SK-N-SH (cell line): ENCODE results near the gene GLT8D1. TPM values are rescaled to one million over a fixed set of nuclear protein-coding genes. Genes with fewer than 3 reads are reported as not detected.

Experiments
- CTCF ChIA-PET: fragments of 300-600, 350-600 bp; formaldehyde crosslinking; extraction: SDS; loops from one replicate; lab custom pipeline; 2021; lab: Yijun Ruan, JAX
- POLR2A ChIA-PET: fragments of 350-600 bp; sonication (Branson Sonifier 250); formaldehyde crosslinking; extraction: SDS; loops from one replicate; lab custom pipeline; 2020; ENCODE audit warnings: antibody characterized with exemption, inconsistent platforms; lab: Yijun Ruan, JAX
- DNase-seq: peaks from one replicate; pipeline ENCODE4 v3.0.0; 2012
- H2AFZ ChIP-seq: fragments of 200-600 bp; sonication (generic); 2 replicates; pipeline ENCODE4 v1.8.1; 2016; ENCODE audit warnings: antibody characterized with exemption, mild to moderate bottlenecking, low read depth
- H3F3A ChIP-seq: fragments of 200-600 bp; sonication (generic); replicated peaks from 2 replicates; pipeline ENCODE3; 2016; ENCODE audit warnings: antibody characterized with exemption, mild to moderate bottlenecking; ENCODE audit not compliant: insufficient read depth
- H3K27ac ChIP-seq, 2 experiments: fragments of 200-500 bp in 1 of 2; fragments of 200-600 bp in 1 of 2; sonication (Bioruptor generic) in 1 of 2; sonication (generic), shearing (Covaris generic) in 1 of 2; 2 replicates each; pipeline versions ENCODE4 v1.5.1 to v1.6.1; 2014 to 2016; ENCODE audit warnings: low read depth in 2 of 2, inconsistent platforms in 1 of 2, low read length in 1 of 2, mild to moderate bottlenecking in 1 of 2, mixed read lengths in 1 of 2
- H3K27me3 ChIP-seq: fragments of 200-600 bp; sonication (generic), shearing (Covaris generic); 2 replicates; pipeline ENCODE4 v1.6.1; 2016; ENCODE audit warnings: mixed run types; ENCODE audit not compliant: insufficient read depth
- H3K36me3 ChIP-seq, 2 experiments: fragments of 200-500 bp in 1 of 2; fragments of 200-600 bp in 1 of 2; sonication (Bioruptor generic) in 1 of 2; sonication (generic) in 1 of 2; replicated peaks in 1 of 2; 2 replicates each; pipeline versions ENCODE3 to v1.5.1; 2014 to 2016; ENCODE audit warnings: low read length in 1 of 2, mild to moderate bottlenecking in 1 of 2; ENCODE audit not compliant: insufficient read depth in 2 of 2, control insufficient read depth in 1 of 2
- H3K4me1 ChIP-seq, 2 experiments: fragments of 200-500 bp in 1 of 2; fragments of 200-600 bp in 1 of 2; sonication (Bioruptor generic) in 1 of 2; sonication (generic), shearing (Covaris generic) in 1 of 2; 2 replicates each; pipeline versions ENCODE4 v1.5.1 to v1.6.1; 2014 to 2016; ENCODE audit warnings: low read depth in 1 of 2, low read length in 1 of 2, mixed run types in 1 of 2; ENCODE audit not compliant: insufficient read depth in 2 of 2, control insufficient read depth in 1 of 2
- H3K4me2 ChIP-seq: fragments of 200-600 bp; sonication (generic), shearing (Covaris generic); 2 replicates; pipeline ENCODE4 v1.6.1; 2017; ENCODE audit warnings: mixed run types
- H3K4me3 ChIP-seq, 2 experiments: fragments of 200-500 bp in 1 of 2; fragments of 200-600 bp in 1 of 2; sonication (Bioruptor generic) in 1 of 2; sonication (generic), shearing (Covaris generic) in 1 of 2; 2 replicates each; pipeline versions ENCODE4 v1.5.1 to v1.8.1; 2014 to 2016; ENCODE audit warnings: low read depth in 2 of 2, inconsistent platforms in 1 of 2, low read length in 1 of 2, mild to moderate bottlenecking in 1 of 2, mixed read lengths in 1 of 2, moderate library complexity in 1 of 2
- H3K79me2 ChIP-seq: fragments of 200-600 bp; sonication (generic); 2 replicates; pipeline ENCODE4 v1.8.1; 2017; ENCODE audit warnings: mild to moderate bottlenecking; ENCODE audit not compliant: insufficient read depth
- H3K9ac ChIP-seq: fragments of 200-600 bp; sonication (generic); 2 replicates; pipeline ENCODE4 v1.6.1; 2017; ENCODE audit warnings: mixed run types
- H3K9me2 ChIP-seq: fragments of 200-600 bp; sonication (generic); 2 replicates; pipeline ENCODE4 v1.6.1; 2017; ENCODE audit warnings: mixed run types
- H3K9me3 ChIP-seq: fragments of 200-600 bp; sonication (generic); 2 replicates; pipeline ENCODE4 v1.6.1; 2017; ENCODE audit warnings: mixed run types, mild to moderate bottlenecking, moderate library complexity
- H4K20me1 ChIP-seq: fragments of 200-600 bp; sonication (generic); 2 replicates; pipeline ENCODE4 v1.6.1; 2017; ENCODE audit warnings: mild to moderate bottlenecking, mixed run types; ENCODE audit not compliant: insufficient read depth
- CHD2 ChIP-seq: fragments of 150-350 bp; IDR thresholded peaks from 2 replicates; pipeline ENCODE4 v1.6.1; 2018; ENCODE audit warnings: low read length; ENCODE audit not compliant: partially characterized antibody
- EP300 ChIP-seq, 2 experiments: IDR thresholded peaks; 2 replicates each; pipeline versions ENCODE4 v1.4.0 to v1.6.1; 2012; ENCODE audit warnings: borderline replicate concordance in 1 of 2, low read depth in 1 of 2, low read length in 1 of 2
- EZH2phosphoT487 ChIP-seq: fragments of 200-600 bp; sonication (generic); IDR thresholded peaks from 2 replicates; pipeline ENCODE4 v1.6.1; 2017; ENCODE audit warnings: low read depth, mixed run types, mild to moderate bottlenecking, antibody characterized with exemption, moderate library complexity, borderline replicate concordance
- JUND ChIP-seq: IDR thresholded peaks from 2 replicates; pipeline ENCODE4 v1.4.0; 2012
- MEF2A ChIP-seq: IDR thresholded peaks from 2 replicates; pipeline ENCODE4 v1.4.0; 2012; ENCODE audit warnings: low read depth, borderline replicate concordance
- MXI1 ChIP-seq: IDR thresholded peaks from 2 replicates; pipeline ENCODE4 v1.6.1; 2012; ENCODE audit warnings: mild to moderate bottlenecking, low read depth, low read length, improper control_type of control experiment
- POLR2AphosphoS5 ChIP-seq: IDR thresholded peaks from 2 replicates; pipeline ENCODE4 v1.6.1; 2012; ENCODE audit warnings: low read depth, low read length
- RCOR1 ChIP-seq: fragments of 150-350 bp; IDR thresholded peaks from 2 replicates; pipeline ENCODE4 v1.6.1; 2017; ENCODE audit warnings: antibody characterized with exemption, low read length
- RFX5 ChIP-seq: IDR thresholded peaks from 2 replicates; pipeline ENCODE4 v1.6.1; 2012; ENCODE audit warnings: mild to moderate bottlenecking, improper control_type of control experiment, low read length
- RXRA ChIP-seq: IDR thresholded peaks from 2 replicates; pipeline ENCODE4 v1.4.0; 2012; ENCODE audit warnings: low read depth, mild to moderate bottlenecking, borderline replicate concordance
- SIN3A ChIP-seq: IDR thresholded peaks from 2 replicates; pipeline ENCODE4 v1.6.1; 2012; ENCODE audit warnings: low read depth, mild to moderate bottlenecking, low read length, moderate library complexity, borderline replicate concordance
- SMC3 ChIP-seq: IDR thresholded peaks from 2 replicates; pipeline ENCODE4 v1.6.1; 2012; ENCODE audit warnings: low read depth, low read length, improper control_type of control experiment
- TCF12 ChIP-seq: IDR thresholded peaks from 2 replicates; pipeline ENCODE4 v1.4.0; 2012
- WGBS: methylation state at CpG from one replicate; pipeline ENCODE4 v1.1.6; 2017; ENCODE audit warnings: low lambda C conversion rate; 5-methylcytosine and 5-hydroxymethylcytosine counted together
- polyA plus RNA-seq, 3 experiments: library from polyadenylated mRNA; depleted of rRNA; stranded (reverse); fragments of >200 nt; gene quantifications; 2 replicates each; pipeline ENCODE4 v1.2.3, GENCODE V29; 2012
- TF ChIP-seq, protein P1 (sequence below): fragments of 200-600 bp; sonication (generic); IDR thresholded peaks from 2 replicates; pipeline ENCODE4 v1.6.1; 2017; ENCODE audit warnings: antibody characterized with exemption, mild to moderate bottlenecking, moderate library complexity
- TF ChIP-seq, protein P2 (sequence below): IDR thresholded peaks from 2 replicates; pipeline ENCODE4 v1.4.0; 2012; ENCODE audit warnings: low read depth, borderline replicate concordance
- TF ChIP-seq, protein P3 (sequence below): fragments of 150-350 bp; IDR thresholded peaks from 2 replicates; pipeline ENCODE4 v1.6.1; 2017; ENCODE audit warnings: antibody characterized with exemption, low read length, low read depth, borderline replicate concordance
- TF ChIP-seq, protein P4 (sequence below): IDR thresholded peaks from 2 replicates; pipeline ENCODE4; 2012

Gene GLT8D1
- polyA plus RNA-seq, 1 of the 3 experiments (the other 2 are of a cell fraction), result 102 TPM

- Histone ChIP-seq H3K4me1 (peaks cover 9 to 18% of the 10 kb centered on the region in 2 experiments), H3K9me3 (no peaks in the 10 kb centered on the region), H3K4me3 (peak overlapping the region; percentile 79 to 84), H3K9me2 (no peaks in the 10 kb centered on the region), H3K9ac (peak overlapping the region; percentile 85), H3K4me2 (peak overlapping the region; percentile 91), H3K36me3 (peaks cover 10 to 25% of the 10 kb centered on the region in 2 experiments), H4K20me1 (no peaks in the 10 kb centered on the region), H3F3A (peaks cover under 1% of the 10 kb centered on the region), H2AFZ (peak overlapping the region; percentile 95), H3K79me2 (peaks cover 79% of the 10 kb centered on the region), H3K27ac (peak overlapping the region; percentile 80 to 90), H3K27me3 (no peaks in the 10 kb centered on the region)
- 0% methylated on average over 3 of the region's 25 CpGs for WGBS
- CTCF ChIA-PET, result interaction anchor here (1.0 to 2.1 kb wide), 4 partner anchors 13 to 277 kb away, joined by 3 to 6 read pairs (median 3); no protein-coding TSS in a partner anchor
- no peak for DNase-seq
- TF ChIP-seq SMC3, result no peak
- no peak for TF ChIP-seq TCF12
- TF ChIP-seq, protein P1, sequence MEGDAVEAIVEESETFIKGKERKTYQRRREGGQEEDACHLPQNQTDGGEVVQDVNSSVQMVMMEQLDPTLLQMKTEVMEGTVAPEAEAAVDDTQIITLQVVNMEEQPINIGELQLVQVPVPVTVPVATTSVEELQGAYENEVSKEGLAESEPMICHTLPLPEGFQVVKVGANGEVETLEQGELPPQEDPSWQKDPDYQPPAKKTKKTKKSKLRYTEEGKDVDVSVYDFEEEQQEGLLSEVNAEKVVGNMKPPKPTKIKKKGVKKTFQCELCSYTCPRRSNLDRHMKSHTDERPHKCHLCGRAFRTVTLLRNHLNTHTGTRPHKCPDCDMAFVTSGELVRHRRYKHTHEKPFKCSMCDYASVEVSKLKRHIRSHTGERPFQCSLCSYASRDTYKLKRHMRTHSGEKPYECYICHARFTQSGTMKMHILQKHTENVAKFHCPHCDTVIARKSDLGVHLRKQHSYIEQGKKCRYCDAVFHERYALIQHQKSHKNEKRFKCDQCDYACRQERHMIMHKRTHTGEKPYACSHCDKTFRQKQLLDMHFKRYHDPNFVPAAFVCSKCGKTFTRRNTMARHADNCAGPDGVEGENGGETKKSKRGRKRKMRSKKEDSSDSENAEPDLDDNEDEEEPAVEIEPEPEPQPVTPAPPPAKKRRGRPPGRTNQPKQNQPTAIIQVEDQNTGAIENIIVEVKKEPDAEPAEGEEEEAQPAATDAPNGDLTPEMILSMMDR, result no peak
- TF ChIP-seq, protein P2, sequence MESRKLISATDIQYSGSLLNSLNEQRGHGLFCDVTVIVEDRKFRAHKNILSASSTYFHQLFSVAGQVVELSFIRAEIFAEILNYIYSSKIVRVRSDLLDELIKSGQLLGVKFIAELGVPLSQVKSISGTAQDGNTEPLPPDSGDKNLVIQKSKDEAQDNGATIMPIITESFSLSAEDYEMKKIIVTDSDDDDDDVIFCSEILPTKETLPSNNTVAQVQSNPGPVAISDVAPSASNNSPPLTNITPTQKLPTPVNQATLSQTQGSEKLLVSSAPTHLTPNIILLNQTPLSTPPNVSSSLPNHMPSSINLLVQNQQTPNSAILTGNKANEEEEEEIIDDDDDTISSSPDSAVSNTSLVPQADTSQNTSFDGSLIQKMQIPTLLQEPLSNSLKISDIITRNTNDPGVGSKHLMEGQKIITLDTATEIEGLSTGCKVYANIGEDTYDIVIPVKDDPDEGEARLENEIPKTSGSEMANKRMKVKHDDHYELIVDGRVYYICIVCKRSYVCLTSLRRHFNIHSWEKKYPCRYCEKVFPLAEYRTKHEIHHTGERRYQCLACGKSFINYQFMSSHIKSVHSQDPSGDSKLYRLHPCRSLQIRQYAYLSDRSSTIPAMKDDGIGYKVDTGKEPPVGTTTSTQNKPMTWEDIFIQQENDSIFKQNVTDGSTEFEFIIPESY, result no peak
- TF ChIP-seq EZH2phosphoT487, result no peak
- TF ChIP-seq SIN3A, result no peak
- TF ChIP-seq, protein P3, sequence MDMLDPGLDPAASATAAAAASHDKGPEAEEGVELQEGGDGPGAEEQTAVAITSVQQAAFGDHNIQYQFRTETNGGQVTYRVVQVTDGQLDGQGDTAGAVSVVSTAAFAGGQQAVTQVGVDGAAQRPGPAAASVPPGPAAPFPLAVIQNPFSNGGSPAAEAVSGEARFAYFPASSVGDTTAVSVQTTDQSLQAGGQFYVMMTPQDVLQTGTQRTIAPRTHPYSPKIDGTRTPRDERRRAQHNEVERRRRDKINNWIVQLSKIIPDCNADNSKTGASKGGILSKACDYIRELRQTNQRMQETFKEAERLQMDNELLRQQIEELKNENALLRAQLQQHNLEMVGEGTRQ, result no peak
- TF ChIP-seq RCOR1, result no peak
- TF ChIP-seq, protein P4, sequence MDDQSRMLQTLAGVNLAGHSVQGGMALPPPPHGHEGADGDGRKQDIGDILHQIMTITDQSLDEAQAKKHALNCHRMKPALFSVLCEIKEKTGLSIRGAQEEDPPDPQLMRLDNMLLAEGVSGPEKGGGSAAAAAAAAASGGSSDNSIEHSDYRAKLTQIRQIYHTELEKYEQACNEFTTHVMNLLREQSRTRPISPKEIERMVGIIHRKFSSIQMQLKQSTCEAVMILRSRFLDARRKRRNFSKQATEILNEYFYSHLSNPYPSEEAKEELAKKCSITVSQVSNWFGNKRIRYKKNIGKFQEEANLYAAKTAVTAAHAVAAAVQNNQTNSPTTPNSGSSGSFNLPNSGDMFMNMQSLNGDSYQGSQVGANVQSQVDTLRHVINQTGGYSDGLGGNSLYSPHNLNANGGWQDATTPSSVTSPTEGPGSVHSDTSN, result no peak
- TF ChIP-seq MXI1, result no peak
- TF ChIP-seq EP300 (IDR thresholded peaks at IDR 0.05; ENCODE audit: borderline replicate concordance in 1 of 2, low read depth in 1 of 2, low read length in 1 of 2), result no peak
- no peak for TF ChIP-seq JUND
- no peak for TF ChIP-seq RXRA
- no peak for TF ChIP-seq RFX5
- TF ChIP-seq CHD2, result no peak
- TF ChIP-seq MEF2A, result no peak
- no peak for TF ChIP-seq POLR2AphosphoS5
- POLR2A ChIA-PET, result interaction anchor here (0.6 kb wide), 1 partner anchor 179 kb away, joined by 3 read pairs; no protein-coding TSS in a partner anchor
Observed at GRCh38 chr3:52705438-52705687, 228 bp downstream of the GLT8D1 start.
